Femur (tissue), 1 donor: ENCODE data around the gene FILIP1L.

Experiments
- DNase-seq: peaks from one replicate; pipeline ENCODE4 v3.0.0-alpha.2; 2017

The FILIP1L gene

GRCh38 chr3:100124201-100124761, 10.0 kb upstream of the FILIP1L start:
- DNase-seq, result no peak

- no peak for DNase-seq
These were observed 8.8 kb upstream of the FILIP1L start for GRCh38 chr3:100123112-100123511.

GRCh38 chr3:100122321-100122720, 8.0 kb upstream of the FILIP1L start:
- no peak for DNase-seq

- no peak for DNase-seq
These were observed 6.4 kb upstream of the FILIP1L start for GRCh38 chr3:100120693-100121092.

GRCh38 chr3:100120012-100120411, 5.7 kb upstream of the FILIP1L start:
- DNase-seq, result no peak

- no peak for DNase-seq
These were observed 2.8 kb upstream of the FILIP1L start for GRCh38 chr3:100117093-100117492.

- DNase-seq, result no peak
These were observed 433 bp downstream of the FILIP1L start for GRCh38 chr3:100113723-100114412.

- DNase-seq, result no peak
These were observed 2.6 kb downstream of the FILIP1L start for GRCh38 chr3:100111728-100112127.

GRCh38 chr3:100110162-100110561, 4.1 kb downstream of the FILIP1L start:
- no peak for DNase-seq

GRCh38 chr3:100108464-100109079, 5.7 kb downstream of the FILIP1L start:
- DNase-seq, result no peak

GRCh38 chr3:100107221-100107814, 7.0 kb downstream of the FILIP1L start:
- no peak for DNase-seq

- DNase-seq, result no peak
These were observed 7.7 kb downstream of the FILIP1L start for GRCh38 chr3:100106531-100107141.

- DNase-seq, result no peak
These were observed 8.2 kb downstream of the FILIP1L start for GRCh38 chr3:100106094-100106493.

- no peak for DNase-seq
These were observed 8.8 kb downstream of the FILIP1L start for GRCh38 chr3:100105501-100105900.

GRCh38 chr3:100104817-100105413, 9.4 kb downstream of the FILIP1L start:
- no peak for DNase-seq

- DNase-seq, result no peak
These were observed 9.9 kb downstream of the FILIP1L start for GRCh38 chr3:100104442-100104798.

- no peak for DNase-seq
These were observed 10.5 kb downstream of the FILIP1L start for GRCh38 chr3:100103558-100104441.

- no peak for DNase-seq
These were observed 11.5 kb downstream of the FILIP1L start for GRCh38 chr3:100102757-100103156.

- no peak for DNase-seq
These were observed 13.9 kb downstream of the FILIP1L start for GRCh38 chr3:100100425-100100824.

- DNase-seq, result no peak
These were observed 14.7 kb downstream of the FILIP1L start for GRCh38 chr3:100099621-100100020.

GRCh38 chr3:100098784-100099070, 15.6 kb downstream of the FILIP1L start:
- DNase-seq, result no peak
